HUES6 (cell line): Measurements from ENCODE around the gene IL18RAP.

Experiments used
- H3K27ac ChIP-seq: 2 replicates; pipeline ENCODE4 v1.7.0; 2013; ENCODE audit warnings: low read depth, mild to moderate bottlenecking, low read length, inconsistent platforms
- H3K27me3 ChIP-seq: 2 replicates; pipeline ENCODE4 v1.6.1; 2013; ENCODE audit warnings: low read length; ENCODE audit not compliant: control insufficient read depth, insufficient read depth
- H3K36me3 ChIP-seq: 2 replicates; pipeline ENCODE4 v1.6.1; 2013; ENCODE audit warnings: low read length; ENCODE audit not compliant: control insufficient read depth, insufficient read depth
- H3K4me1 ChIP-seq: 2 replicates; pipeline ENCODE4 v1.6.1; 2013; ENCODE audit warnings: low read length; ENCODE audit not compliant: control insufficient read depth, insufficient read depth
- H3K4me3 ChIP-seq: 2 replicates; pipeline ENCODE4 v1.5.1; 2013; ENCODE audit warnings: low read depth, low read length
- H3K9ac ChIP-seq: one replicate; pipeline ENCODE4 v1.6.1; 2013; ENCODE audit warnings: mild to moderate bottlenecking, low read length
- H3K9me3 ChIP-seq: 2 replicates; pipeline ENCODE4 v1.6.1; 2013; ENCODE audit warnings: low read depth, low read length; ENCODE audit not compliant: control insufficient read depth, insufficient read depth

Gene IL18RAP

GRCh38 chr2:102422910-102423309 lies at the start of gene IL18RAP:
TSS of gene IL18RAP (plus strand) at chr2:102423160. CDS start at chr2:102423278, 118 bp downstream.
- no peak within 1 kb of the TSS for H3K9ac ChIP-seq
- H3K4me1 ChIP-seq = no peaks in the 10 kb centered on the region
- H3K9me3 ChIP-seq = no peaks in the 10 kb centered on the region
- no peak within 1 kb of the TSS for H3K4me3 ChIP-seq
- no peaks in the 10 kb centered on the region for H3K36me3 ChIP-seq
- peaks cover 4% of the 10 kb centered on the region; the same call in 1 of the 2 replicates for H3K27me3 ChIP-seq
- H3K27ac ChIP-seq = no peak within 1 kb of the TSS

GRCh38 chr2:102376052-102376591 lies 46.8 kb upstream of the IL18RAP start:
- Histone ChIP-seq H3K9me3 (peaks cover 15% of the 10 kb centered on the region; the same call in 1 of the 2 replicates), H3K27me3 (no peaks in the 10 kb centered on the region; the same call in 1 of the 2 replicates), H3K9ac (no peak overlapping the region), H3K36me3 (no peaks in the 10 kb centered on the region), H3K4me3 (no peak overlapping the region), H3K27ac (no peak overlapping the region), H3K4me1 (no peaks in the 10 kb centered on the region)

GRCh38 chr2:102383722-102384121 lies 39.2 kb upstream of the IL18RAP start:
- H3K9me3 ChIP-seq = peaks cover 17% of the 10 kb centered on the region
- H3K9ac ChIP-seq = no peak overlapping the region
- H3K36me3 ChIP-seq = no peaks in the 10 kb centered on the region
- no peaks in the 10 kb centered on the region for H3K27me3 ChIP-seq
- no peaks in the 10 kb centered on the region for H3K4me1 ChIP-seq
- no peak overlapping the region for H3K27ac ChIP-seq
- H3K4me3 ChIP-seq = no peak overlapping the region

GRCh38 chr2:102385522-102385921 lies 37.4 kb upstream of the IL18RAP start:
- Histone ChIP-seq H3K9me3 (peaks cover 14% of the 10 kb centered on the region), H3K4me3 (no peak overlapping the region), H3K27me3 (no peaks in the 10 kb centered on the region), H3K9ac (no peak overlapping the region), H3K4me1 (no peaks in the 10 kb centered on the region), H3K27ac (no peak overlapping the region), H3K36me3 (no peaks in the 10 kb centered on the region)

- no peak overlapping the region for H3K9ac ChIP-seq
Observed at GRCh38 chr2:102386004-102386403, 37.0 kb upstream of the IL18RAP start.

GRCh38 chr2:102386867-102387541 lies 36.0 kb upstream of the IL18RAP start:
- Histone ChIP-seq H3K4me3 (no peak overlapping the region), H3K4me1 (no peaks in the 10 kb centered on the region), H3K9ac (no peak overlapping the region), H3K9me3 (peaks cover 12% of the 10 kb centered on the region), H3K36me3 (no peaks in the 10 kb centered on the region), H3K27ac (no peak overlapping the region), H3K27me3 (no peaks in the 10 kb centered on the region)

More at GRCh38 chr2:102386004-102386403, 37.0 kb upstream of the IL18RAP start:
- Histone ChIP-seq H3K27ac (no peak overlapping the region), H3K27me3 (no peaks in the 10 kb centered on the region), H3K36me3 (no peaks in the 10 kb centered on the region), H3K9me3 (peaks cover 12% of the 10 kb centered on the region), H3K4me1 (no peaks in the 10 kb centered on the region), H3K4me3 (no peak overlapping the region)

GRCh38 chr2:102387763-102388546 lies 35.0 kb upstream of the IL18RAP start:
- no peaks in the 10 kb centered on the region for H3K27me3 ChIP-seq
- H3K4me3 ChIP-seq = no peak overlapping the region
- H3K9ac ChIP-seq = no peak overlapping the region

GRCh38 chr2:102391565-102391964 lies 31.4 kb upstream of the IL18RAP start:
- H3K4me3 ChIP-seq = no peak overlapping the region
- no peak overlapping the region for H3K9ac ChIP-seq
- H3K27ac ChIP-seq = no peak overlapping the region
- no peaks in the 10 kb centered on the region for H3K4me1 ChIP-seq
- H3K27me3 ChIP-seq = no peaks in the 10 kb centered on the region
- H3K36me3 ChIP-seq = no peaks in the 10 kb centered on the region
- H3K9me3 ChIP-seq = no peaks in the 10 kb centered on the region

More at GRCh38 chr2:102387763-102388546, 35.0 kb upstream of the IL18RAP start:
- H3K27ac ChIP-seq = no peak overlapping the region
- H3K4me1 ChIP-seq = no peaks in the 10 kb centered on the region
- peaks cover 12% of the 10 kb centered on the region for H3K9me3 ChIP-seq
- no peaks in the 10 kb centered on the region for H3K36me3 ChIP-seq

GRCh38 chr2:102392096-102392495 lies 30.9 kb upstream of the IL18RAP start:
- Histone ChIP-seq H3K36me3 (no peaks in the 10 kb centered on the region), H3K4me3 (no peak overlapping the region), H3K27me3 (no peaks in the 10 kb centered on the region), H3K4me1 (no peaks in the 10 kb centered on the region), H3K27ac (no peak overlapping the region), H3K9me3 (no peaks in the 10 kb centered on the region), H3K9ac (no peak overlapping the region)

- Histone ChIP-seq H3K9me3 (no peaks in the 10 kb centered on the region), H3K27me3 (no peaks in the 10 kb centered on the region), H3K9ac (no peak overlapping the region), H3K27ac (no peak overlapping the region), H3K4me1 (no peaks in the 10 kb centered on the region), H3K4me3 (no peak overlapping the region), H3K36me3 (no peaks in the 10 kb centered on the region)
Observed at GRCh38 chr2:102392942-102393341, 30.0 kb upstream of the IL18RAP start.

- no peak overlapping the region for H3K4me3 ChIP-seq
- no peak overlapping the region for H3K9ac ChIP-seq
- H3K9me3 ChIP-seq = no peaks in the 10 kb centered on the region
- no peak overlapping the region for H3K27ac ChIP-seq
- H3K36me3 ChIP-seq = no peaks in the 10 kb centered on the region
- no peaks in the 10 kb centered on the region for H3K27me3 ChIP-seq
- no peaks in the 10 kb centered on the region for H3K4me1 ChIP-seq
Observed at GRCh38 chr2:102396012-102396411, 26.9 kb upstream of the IL18RAP start.
